GM18502 (cell line): ENCODE results near the gene ADGRV1.

Experiments used
- ATAC-seq: cut with Tn5 transposase; IDR thresholded peaks from one replicate; pipeline ENCODE4 v1.9.1; 2021; ENCODE audit warnings: mild to moderate bottlenecking; ENCODE audit not compliant: unreplicated experiment, poor library complexity

ADGRV1 gene

DNA sequence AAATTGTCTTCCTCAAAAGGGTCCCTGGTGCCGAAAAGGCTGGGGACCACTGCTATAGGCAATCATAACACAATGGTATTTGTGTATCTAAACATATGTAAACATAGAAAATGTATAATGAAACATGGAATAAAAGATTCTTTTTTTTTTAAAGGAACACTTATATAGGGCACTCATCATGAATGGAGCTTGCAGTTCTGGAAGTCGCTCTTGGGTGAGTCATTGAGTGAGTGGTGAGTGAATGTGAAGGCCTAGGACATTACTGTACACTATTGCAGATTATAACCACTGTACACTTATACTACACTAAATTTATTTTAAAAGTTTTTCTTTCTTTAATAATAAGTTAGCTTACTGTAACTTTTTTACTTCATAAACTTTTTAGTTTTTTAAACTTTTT is 648.1 kb downstream of the ADGRV1 start:
- no peak for ATAC-seq

DNA sequence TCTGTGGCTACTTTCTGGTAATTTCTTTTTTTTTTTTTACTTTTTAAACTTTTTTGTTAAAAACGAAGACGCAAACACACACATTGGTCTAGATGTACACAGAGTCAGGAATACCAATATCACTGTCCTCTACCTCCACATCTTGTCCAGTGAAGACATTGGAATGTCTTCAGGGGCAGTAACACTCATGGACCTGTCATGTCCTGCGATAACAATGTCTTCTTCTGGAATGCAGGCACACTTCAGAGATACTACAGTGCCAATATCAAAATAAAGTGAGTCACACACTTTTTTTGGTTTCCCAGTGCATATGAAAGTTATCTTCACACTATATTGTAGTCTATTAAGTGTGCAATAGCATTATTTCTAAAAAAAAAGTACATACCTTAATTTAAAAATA is 648.7 kb downstream of the ADGRV1 start:
- ATAC-seq, result no peak

DNA sequence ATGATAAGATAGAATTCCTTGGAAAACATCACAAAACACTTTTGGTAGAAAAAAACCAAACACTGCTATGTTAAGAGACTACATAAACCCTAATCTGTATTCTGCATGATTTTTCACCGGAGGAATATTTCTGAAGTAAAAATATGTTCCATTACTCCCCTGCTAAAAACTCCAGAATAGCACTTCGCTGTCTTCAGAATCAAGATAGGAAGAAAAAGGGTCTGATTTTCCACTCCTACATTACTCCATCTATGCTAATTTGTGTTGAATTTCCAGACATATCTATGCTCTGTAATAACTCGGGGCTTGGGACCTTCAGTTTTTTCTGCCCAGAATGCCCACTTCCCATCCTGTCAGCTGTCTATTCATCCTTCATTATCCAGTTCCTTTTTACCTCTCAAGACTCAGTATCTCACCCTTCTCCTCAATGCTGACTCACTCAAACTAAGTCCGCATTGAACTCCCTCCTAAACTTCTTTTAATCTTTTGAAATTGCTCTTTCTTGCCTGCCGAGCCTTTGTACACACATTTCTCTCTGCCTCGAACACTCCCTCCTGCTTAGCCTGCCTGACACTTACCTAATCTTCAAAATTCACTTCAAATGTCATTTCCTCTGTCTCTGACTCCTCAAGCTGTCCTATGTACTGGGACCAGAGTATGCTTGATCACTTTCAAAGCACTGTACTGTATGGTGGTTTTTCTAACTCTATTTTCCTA is 653.6 kb downstream of the ADGRV1 start:
- no peak for ATAC-seq

DNA sequence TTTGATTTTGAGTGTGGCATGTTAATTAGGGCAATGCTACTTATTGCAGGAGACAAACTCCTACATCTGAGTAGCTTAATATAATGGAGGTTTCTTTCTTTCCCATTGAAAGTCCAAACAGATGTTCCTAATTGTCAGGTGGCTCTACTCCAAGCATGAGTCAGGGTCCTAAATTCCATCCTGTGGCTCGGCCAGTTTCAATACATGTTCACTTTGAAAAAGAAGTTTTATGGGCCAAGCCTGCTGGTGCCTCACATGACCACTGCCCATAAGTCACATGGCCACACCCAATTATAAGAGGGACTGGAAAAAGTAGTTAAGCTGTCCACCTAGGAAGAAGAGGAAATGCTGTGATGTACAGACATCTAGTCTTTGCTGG is 654.1 kb downstream of the ADGRV1 start:
- no peak for ATAC-seq
